ENCODE data around the gene ZC3H12D.
A peak's percentile ranks its signal among the peaks of the same experiment; 100 is the strongest.

ZC3H12D gene

DNA sequence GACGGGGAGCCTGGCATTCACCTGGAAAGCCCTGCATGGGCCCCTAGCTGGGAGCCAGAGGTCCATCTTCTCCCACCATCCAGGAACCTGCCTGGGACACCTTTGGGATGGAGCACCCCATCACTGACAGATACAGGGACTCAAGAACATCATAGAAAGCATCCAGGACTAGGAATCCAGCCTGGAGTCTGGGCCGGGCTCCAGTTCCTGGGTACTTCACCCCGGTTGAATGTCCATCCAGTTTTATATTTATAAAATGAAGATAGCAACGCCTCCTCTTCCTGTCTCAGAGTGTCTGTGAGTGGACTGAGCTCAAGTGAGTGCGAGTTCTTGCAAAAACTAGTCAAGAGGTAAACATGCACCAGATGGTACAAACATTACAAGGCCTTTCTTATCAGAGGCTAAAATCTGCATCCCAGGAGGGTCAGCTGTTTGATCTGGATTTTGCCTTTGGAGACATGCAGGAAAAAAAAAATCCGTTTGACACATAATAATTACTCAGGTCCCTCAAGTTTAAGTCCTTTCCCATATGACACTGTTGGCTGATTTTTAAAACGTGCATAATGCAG lies 27.4 kb downstream of the ZC3H12D start:
- Mint-ChIP-seq H3K4me1 (peaks cover 36% of the 10 kb centered on the region), H3K27me3 (no peaks in the 10 kb centered on the region), H3K4me3 (no peak overlapping the region), H3K9me3 (no peaks in the 10 kb centered on the region), H3K27ac (no peak overlapping the region)
- no peak for ATAC-seq
- DNase-seq = no peak

DNA sequence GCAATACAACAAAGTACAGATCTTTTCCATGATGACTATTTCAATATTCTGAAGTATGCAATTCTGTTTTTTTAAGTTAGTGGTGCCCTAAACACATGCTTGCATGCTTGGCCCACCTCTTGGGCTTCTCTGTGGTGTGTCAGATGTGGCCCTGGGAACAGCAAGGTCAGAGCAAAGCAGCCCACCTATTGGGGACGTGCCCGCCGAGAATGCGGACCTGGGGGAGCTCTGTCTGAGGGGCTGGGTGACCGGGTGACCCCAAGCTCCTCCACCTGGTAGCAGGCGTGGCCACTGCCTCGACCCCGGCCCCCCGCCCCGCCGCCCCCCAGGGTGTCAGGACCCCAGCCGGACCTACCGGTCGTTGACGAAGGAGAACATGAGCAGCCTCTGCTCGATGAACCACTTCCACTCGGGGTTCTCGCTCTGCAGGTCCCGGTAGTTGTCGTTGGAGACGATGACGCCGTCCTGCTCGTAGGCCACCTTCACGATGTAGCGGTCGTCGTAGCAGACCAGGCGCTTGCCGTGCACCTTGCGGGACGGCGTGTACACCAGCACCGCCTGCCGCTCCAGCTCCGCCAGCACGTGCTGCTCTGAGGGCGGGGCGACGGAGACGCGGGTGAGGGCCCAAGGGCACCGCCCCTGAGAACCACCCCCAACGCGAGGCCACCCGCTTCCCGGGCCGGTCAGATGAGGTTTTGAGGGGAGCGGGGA lies 28.3 kb downstream of the ZC3H12D start:
- no peak overlapping the region for H3K27ac Mint-ChIP-seq
- no peak overlapping the region for H3K4me3 Mint-ChIP-seq
- H3K4me1 Mint-ChIP-seq = peaks cover 45% of the 10 kb centered on the region
- no peak for DNase-seq
- ATAC-seq = no peak
- H3K9me3 Mint-ChIP-seq = no peaks in the 10 kb centered on the region
- no peaks in the 10 kb centered on the region for H3K27me3 Mint-ChIP-seq

DNA sequence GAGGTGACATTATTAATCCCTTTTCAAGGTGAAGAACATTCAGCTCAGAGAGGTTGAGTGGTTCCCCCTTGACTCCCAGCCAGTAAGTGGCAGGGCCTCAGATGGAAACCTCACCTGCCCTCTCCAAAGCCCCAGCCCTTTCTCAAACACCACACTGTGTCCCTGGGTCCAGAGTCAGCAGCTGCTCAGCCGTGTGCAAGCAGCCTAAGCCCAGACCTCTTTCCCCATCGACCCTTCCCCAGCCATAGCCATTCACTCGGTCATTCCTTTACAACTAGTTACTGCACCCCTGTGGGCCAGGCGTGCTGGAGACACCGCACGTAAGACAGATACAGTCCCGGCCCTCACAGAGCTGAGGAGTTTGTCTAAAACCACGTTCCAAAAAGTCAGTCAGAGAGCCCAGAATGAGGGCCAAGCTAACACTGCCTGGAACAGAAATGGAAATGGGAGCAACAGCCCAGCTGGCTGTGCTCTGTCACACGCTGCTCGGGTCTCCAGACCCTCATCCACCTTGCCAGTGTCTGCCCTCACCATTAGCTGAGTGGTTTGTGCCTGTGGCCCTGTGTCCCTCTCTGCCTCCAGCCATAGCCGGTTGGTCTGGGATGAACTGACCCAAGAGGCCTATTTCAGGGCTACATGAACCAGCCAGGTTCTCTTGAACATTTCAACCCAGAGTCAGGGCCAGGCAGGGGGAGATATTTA lies 29.6 kb downstream of the ZC3H12D start:
- Mint-ChIP-seq H3K4me1 (peaks cover 44% of the 10 kb centered on the region), H3K27ac (no peak overlapping the region), H3K9me3 (no peaks in the 10 kb centered on the region), H3K4me3 (no peak overlapping the region), H3K27me3 (no peaks in the 10 kb centered on the region)
- ATAC-seq = no peak
- no peak for DNase-seq

DNA sequence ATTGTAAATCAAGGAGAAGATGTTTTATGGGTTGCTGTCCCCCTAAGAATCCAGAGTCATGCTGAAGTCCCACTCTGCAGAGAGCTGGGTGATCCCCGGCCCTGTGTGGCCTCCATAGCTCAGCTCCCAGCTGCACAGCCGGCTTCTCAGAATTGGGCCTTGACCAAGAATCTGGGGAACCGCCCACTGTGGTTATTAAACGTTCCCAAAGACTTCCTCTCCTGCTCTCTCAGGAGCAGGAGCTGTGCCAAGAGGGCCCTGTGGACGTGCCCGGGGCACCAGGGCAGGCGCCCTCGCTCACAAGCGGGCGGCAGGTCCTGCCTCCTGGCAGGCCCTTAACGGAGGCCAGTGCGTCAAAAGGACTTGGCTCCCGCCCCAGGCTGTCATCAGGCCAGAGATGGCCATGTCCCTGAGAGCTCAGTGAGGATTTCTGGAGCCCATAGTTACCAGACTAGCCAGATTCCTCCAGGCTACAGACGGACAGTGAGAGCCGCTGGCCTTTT lies 30.4 kb downstream of the ZC3H12D start:
- Mint-ChIP-seq H3K4me3 (no peak overlapping the region), H3K27me3 (no peaks in the 10 kb centered on the region), H3K27ac (no peak overlapping the region), H3K9me3 (no peaks in the 10 kb centered on the region), H3K4me1 (peaks cover 41% of the 10 kb centered on the region)
- ATAC-seq = no peak
- no peak for DNase-seq

DNA sequence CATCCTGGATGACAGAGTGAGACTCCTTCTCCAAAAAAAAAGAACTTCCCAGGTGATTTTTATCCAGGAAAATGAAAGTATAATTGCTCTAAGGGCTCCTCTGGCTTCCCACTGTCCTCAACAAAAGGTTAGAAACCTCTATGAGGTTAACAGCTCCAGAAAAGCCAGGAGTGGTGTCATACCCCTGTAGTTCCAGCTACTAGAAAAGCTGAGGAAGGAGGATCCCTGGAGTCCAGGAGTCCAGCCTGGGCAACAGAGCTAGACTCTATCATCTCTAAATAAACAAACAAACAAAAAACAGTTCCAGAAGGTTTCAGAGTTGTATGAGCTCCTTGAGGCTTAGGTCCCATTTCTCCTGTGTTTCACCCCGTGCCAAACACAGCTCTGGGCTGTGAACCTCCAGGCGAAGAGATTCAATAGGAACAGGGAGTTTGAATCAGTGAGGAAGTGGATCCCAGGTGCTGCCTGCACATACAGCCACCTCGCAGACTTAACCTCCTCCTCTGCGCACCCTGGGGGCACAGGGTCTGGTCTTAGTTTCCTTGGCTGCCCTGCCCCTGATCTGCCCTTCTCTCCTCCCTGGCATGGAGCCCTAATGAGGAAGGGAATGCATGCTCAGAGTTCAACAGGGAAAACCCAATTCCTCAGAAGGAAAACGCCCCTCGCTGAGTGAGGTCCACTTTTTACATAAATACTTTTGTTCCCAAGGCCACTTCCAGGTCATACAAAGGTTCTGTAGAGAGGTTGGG lies 31.0 kb downstream of the ZC3H12D start:
- H3K4me3 Mint-ChIP-seq = no peak overlapping the region
- peaks cover 37% of the 10 kb centered on the region for H3K4me1 Mint-ChIP-seq
- DNase-seq = no peak
- H3K27me3 Mint-ChIP-seq = no peaks in the 10 kb centered on the region
- H3K9me3 Mint-ChIP-seq = no peaks in the 10 kb centered on the region
- no peak for ATAC-seq
- H3K27ac Mint-ChIP-seq = no peak overlapping the region

DNA sequence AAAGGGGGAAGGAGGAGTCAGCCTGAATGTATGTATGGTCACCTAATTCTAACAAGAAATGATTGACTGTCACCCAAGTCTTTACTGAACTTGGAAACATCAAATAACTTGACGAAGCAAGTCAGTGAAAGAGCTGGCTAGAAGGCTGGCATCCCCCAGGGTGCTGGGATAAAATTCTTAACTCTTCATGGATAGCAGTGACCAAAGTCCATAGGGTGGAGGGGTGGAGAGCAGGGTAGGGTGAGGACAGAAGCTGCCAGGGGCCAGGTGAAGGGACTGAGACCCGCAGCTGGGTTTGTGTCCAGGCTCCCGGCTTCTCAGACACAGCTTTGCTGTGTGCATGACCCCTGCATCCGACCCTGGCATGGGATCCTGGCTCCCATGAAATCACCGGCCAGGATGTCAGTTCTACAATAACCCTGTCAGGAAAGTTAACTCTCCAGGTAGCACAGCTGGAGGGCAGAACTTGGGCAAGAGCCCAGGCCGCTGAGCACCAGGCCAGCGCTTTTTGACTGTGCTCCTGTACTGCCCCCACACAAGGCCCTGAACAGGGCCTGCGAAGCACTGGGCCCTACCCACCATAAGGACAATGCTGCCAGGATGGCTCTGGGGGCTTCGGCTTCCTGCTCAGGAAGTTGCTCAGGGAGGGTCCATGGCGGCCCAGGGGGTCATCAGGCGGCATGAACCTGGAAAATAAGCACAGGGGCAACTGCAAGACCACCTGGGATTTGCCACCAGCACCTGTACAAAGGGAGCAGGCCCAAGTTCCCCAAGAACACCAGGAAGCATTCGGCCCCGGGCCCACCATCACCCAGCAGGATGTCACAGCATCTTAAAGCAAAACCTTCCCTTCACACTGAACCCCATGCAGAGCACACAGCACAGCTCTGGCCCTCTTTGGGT lies 32.5 kb downstream of the ZC3H12D start:
- Mint-ChIP-seq H3K4me1 (peaks cover 36% of the 10 kb centered on the region), H3K4me3 (no peak overlapping the region), H3K27me3 (no peaks in the 10 kb centered on the region), H3K9me3 (no peaks in the 10 kb centered on the region), H3K27ac (peak overlapping the region in 1 of 2 donors; percentile 59)
- ATAC-seq (no peak), DNase-seq (no peak)

DNA sequence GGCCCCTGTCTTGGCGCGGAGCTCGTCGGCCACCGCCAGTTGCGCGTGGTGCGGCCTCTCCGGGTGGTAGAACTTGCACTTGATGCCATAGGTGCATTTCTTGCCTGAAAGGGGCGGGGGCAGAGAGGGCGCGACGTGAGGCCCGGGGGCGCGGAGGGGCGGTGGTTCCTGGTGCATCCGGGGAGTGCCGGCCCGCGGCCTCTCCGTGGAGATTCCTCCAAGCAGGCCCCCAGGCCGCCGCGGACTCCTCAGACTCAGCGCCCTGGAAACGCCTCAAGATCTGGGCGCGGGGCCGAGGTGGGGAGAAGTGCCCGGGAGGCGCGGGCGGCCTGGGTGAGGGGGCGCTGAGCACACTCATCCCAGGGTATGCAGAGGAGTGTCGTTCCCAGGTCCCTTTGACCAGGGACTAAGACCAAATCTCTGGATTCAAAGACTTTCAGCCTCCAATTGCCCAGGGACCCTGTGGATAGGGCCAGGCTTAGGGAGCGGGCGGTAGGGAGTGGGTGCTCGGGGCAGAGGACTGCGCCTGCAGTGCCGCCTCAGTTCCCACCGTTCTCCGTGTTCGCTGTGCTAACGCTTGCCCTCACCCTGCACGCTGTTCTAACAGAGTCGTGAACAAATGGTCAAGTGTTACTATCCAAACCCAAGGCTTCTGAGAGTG lies 33.3 kb downstream of the ZC3H12D start:
- no peak for DNase-seq
- peak overlapping the region in 1 of 2 donors; percentile 59 for H3K27ac Mint-ChIP-seq

DNA sequence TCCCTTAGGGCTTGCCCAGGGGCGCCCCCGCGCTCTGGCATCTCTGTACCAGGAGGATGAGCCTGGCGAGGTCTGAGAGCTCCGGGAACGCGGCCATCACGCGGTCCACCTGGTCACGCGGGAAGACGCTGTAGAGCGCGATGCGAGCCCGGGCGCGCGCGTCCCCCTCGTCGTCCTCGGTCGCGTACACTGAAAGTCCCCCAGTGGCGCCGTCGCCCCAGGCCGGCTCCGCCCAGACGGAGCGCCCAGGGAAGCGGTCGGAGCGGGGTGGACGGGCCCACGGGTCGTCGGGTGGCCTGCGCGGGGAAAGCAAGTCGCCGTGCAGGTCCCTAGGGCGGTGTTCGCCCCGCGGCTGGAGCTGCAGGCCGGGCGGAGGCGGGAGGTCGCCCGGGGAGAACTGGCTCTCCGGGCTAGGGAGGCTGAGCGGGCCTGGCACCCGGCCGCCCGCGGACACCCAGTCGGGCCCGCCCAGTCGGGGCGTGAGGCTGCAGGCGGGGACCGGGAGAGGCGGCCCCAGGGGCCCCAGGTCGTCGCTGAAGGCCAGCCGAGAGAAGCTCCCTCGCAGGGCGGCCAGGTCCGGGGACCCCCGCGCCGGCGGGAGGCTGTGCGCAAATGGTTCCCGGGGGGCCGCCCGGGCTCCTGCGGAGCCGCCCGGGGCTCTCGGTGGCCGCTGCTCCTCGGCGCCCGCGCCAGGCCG lies 34.0 kb downstream of the ZC3H12D start:
- Mint-ChIP-seq H3K9me3 (no peaks in the 10 kb centered on the region), H3K4me1 (peaks cover 49% of the 10 kb centered on the region), H3K27ac (peak overlapping the region in 1 of 2 donors; percentile 86), H3K4me3 (peak overlapping the region in 1 of 2 donors; percentile 46), H3K27me3 (no peaks in the 10 kb centered on the region)
- ATAC-seq (peak; percentile 7), DNase-seq (no peak)

More for the DNA sequence above, 33.3 kb downstream of the ZC3H12D start:
- Mint-ChIP-seq H3K4me3 (no peak overlapping the region), H3K9me3 (no peaks in the 10 kb centered on the region), H3K4me1 (peaks cover 42% of the 10 kb centered on the region), H3K27me3 (no peaks in the 10 kb centered on the region)
- ATAC-seq = peak; percentile 25

DNA sequence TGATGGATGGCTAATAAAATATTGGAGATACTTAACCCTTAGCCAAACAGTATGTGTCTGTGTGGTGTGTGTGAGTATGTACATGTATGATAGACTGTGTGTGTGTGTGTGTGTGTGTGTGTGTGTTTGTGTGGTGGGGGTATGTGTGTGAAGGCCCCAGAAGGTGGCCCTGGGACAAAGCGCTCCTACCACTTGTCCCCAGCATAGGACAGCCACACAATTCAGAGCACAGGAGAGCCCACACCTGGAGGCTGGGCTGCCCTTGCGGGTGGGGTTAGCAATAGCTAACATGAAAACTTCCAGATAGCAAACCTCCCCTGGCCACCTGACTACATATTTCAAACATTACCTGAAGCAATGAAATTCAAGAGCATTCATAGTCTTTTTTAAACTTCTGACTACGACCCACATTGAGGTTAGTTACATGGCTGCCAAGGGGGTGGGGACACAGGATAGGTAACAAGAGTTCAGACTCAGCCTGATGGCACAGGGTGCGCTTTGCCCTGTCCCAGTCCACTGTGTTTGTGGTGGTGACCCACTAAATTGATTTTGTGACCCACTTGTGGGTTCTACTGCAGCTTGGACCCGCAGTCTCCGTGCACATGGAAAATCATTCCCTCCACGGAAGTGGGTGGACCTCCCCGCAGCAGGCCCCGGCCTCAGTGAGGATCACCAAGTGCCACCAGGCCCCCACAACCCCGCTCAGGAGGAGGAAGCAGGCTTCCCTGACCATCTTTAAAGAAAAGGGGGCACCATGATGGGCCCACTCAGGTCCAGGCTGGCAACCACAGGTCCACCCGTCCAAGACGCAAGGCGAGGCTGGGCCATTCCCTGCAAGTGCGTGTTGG lies 34.8 kb downstream of the ZC3H12D start:
- H3K4me3 Mint-ChIP-seq = peak overlapping the region in 1 of 2 donors; percentile 46
- no peak overlapping the region for H3K27ac Mint-ChIP-seq
- peaks cover 53% of the 10 kb centered on the region for H3K4me1 Mint-ChIP-seq
- H3K27me3 Mint-ChIP-seq = no peaks in the 10 kb centered on the region
- DNase-seq (no peak), ATAC-seq (no peak)
- no peaks in the 10 kb centered on the region for H3K9me3 Mint-ChIP-seq

DNA sequence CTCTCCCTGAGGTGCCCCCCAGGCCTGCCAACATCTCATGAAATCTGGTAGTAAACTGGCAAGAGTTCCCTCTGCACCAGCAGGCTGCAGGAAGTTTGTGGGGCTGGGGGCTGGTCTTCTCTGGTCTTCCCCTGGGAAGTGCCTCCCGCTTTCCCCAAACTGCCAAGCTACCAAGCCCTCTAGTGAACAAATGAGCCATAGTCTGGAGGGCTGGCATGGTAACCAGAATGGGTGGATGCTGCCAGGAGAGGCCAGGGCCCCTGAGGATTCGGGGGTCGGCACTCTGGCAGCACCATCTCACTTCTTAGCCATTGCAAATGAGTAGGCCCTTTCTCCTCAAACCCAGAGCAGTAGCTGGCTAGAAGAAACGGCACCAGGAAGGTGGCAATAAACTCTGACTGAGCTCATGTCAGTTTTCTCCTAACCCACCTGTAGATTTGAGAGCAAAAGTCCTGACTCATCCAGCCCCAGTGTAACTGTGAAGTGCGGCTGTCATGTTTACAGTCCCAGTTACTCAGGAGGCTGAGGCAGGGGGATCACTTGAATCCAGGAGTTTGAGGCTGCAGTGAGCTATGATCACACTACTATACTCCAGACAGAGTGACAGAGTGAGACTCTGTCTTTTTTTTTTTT lies 35.9 kb downstream of the ZC3H12D start:
- ATAC-seq (no peak), DNase-seq (no peak)
- H3K9me3 Mint-ChIP-seq = no peaks in the 10 kb centered on the region
- peaks cover 52% of the 10 kb centered on the region for H3K4me1 Mint-ChIP-seq
- no peaks in the 10 kb centered on the region for H3K27me3 Mint-ChIP-seq
- no peak overlapping the region for H3K27ac Mint-ChIP-seq
- H3K4me3 Mint-ChIP-seq = no peak overlapping the region

DNA sequence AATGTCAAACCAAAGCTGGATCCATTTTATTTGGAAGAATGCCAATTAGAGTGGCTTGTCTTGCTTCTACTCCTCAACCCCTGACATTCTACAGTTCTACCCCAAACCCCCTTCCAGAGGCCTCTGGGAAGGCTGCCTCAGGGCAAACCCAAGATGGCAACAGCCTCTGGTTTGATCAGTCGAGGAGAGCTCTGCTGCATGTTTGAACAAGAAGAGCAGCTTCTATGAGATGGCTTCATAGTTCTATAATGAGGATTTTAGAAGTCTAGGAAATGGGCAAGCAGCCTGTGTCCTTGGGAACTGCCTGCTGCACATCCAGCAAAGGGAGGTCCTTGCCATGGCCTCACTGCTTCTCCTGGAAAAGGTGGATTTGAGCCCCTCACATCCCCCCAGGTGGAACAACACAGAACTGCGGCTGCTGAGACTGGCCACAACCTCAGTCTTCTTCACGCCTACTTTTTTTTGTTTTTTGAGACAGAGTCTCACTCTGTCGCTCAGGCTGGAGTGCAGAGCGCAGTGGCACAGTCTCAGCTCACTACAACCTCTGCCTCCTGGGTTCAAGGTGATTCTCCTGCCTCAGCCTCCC lies 37.9 kb downstream of the ZC3H12D start:
- H3K27ac Mint-ChIP-seq = peak overlapping the region in 1 of 2 donors; percentile 77
- H3K4me1 Mint-ChIP-seq = peaks cover 46% of the 10 kb centered on the region
- no peak overlapping the region for H3K4me3 Mint-ChIP-seq
- DNase-seq = no peak
- no peak for ATAC-seq
- H3K9me3 Mint-ChIP-seq = no peaks in the 10 kb centered on the region
- H3K27me3 Mint-ChIP-seq = no peaks in the 10 kb centered on the region

DNA sequence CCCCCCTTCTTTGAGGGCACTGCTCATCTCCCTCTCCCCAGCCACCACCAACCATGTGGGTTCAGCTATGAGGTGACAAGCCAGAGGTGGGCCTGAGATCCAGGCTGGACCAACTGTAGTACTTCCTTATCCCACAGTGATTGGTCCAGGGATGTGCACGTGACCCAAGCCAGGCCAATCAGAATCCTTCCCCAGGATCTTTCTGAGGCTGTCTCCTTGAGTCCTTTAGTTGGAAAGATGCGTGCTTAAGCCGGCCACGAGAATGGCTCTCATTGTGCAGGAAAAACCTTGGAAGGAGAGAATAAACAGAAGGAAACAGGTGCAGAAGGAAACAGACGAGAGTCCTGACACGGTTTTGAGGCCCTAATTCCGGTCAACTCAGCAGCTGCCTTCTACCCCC lies 39.2 kb downstream of the ZC3H12D start:
- no peak for DNase-seq
- Mint-ChIP-seq H3K4me3 (no peak overlapping the region), H3K27ac (peak overlapping the region in 1 of 2 donors; percentile 53), H3K27me3 (no peaks in the 10 kb centered on the region), H3K4me1 (peaks cover 39% of the 10 kb centered on the region), H3K9me3 (no peaks in the 10 kb centered on the region)
- ATAC-seq = peak; percentile 52

Data from stimulated activated naive CD8-positive, alpha-beta T cell treated with anti-CD3 and anti-CD28 coated beads, Interleukin-15, amount 100 ng/mL, for 72 hours (primary cell).